ENCODE measurements around the gene ADK.
"Not testable (repeated sequence)": the region's sequence is repeated elsewhere in the genome, so short reads cannot be mapped to it uniquely, and the experiment has no call there.

Gene ADK

GRCh38 chr10:74500026-74500704 lies 349.1 kb downstream of the ADK start:
- no peak for DNase-seq

GRCh38 chr10:74500816-74501215 lies 349.8 kb downstream of the ADK start:
- DNase-seq, result no peak

GRCh38 chr10:74502963-74503608 lies 352.1 kb downstream of the ADK start:
- no peak for DNase-seq

- DNase-seq, result no peak
Observed at GRCh38 chr10:74507951-74508350, 356.9 kb downstream of the ADK start.

GRCh38 chr10:74510594-74510993 lies 359.6 kb downstream of the ADK start:
- DNase-seq, result no peak

GRCh38 chr10:74511051-74511450 lies 360.0 kb downstream of the ADK start:
- DNase-seq, result no peak

GRCh38 chr10:74514322-74514721 lies 363.3 kb downstream of the ADK start:
- DNase-seq, result no peak

- DNase-seq, result no peak
Observed at GRCh38 chr10:74518061-74518460, 367.0 kb downstream of the ADK start.

- DNase-seq, result no peak
Observed at GRCh38 chr10:74521526-74521925, 370.5 kb downstream of the ADK start.

GRCh38 chr10:74523199-74523598 lies 372.2 kb downstream of the ADK start:
- no peak for DNase-seq

GRCh38 chr10:74525885-74526284 lies 374.9 kb downstream of the ADK start:
- DNase-seq, result no peak

GRCh38 chr10:74527611-74528010 lies 376.6 kb downstream of the ADK start:
- DNase-seq, result not testable (repeated sequence)

- DNase-seq, result no peak
Observed at GRCh38 chr10:74529205-74529604, 378.2 kb downstream of the ADK start.

- no peak for DNase-seq
Observed at GRCh38 chr10:74530981-74531380, 380.0 kb downstream of the ADK start.

- DNase-seq, result no peak
Observed at GRCh38 chr10:74539317-74539716, 388.3 kb downstream of the ADK start.

- no peak for DNase-seq
Observed at GRCh38 chr10:74541375-74541774, 390.4 kb downstream of the ADK start.

- DNase-seq, result no peak
Observed at GRCh38 chr10:74542077-74542476, 391.1 kb downstream of the ADK start.

GRCh38 chr10:74543276-74543675 lies 392.3 kb downstream of the ADK start:
- DNase-seq, result no peak

GRCh38 chr10:74544106-74544505 lies 393.1 kb downstream of the ADK start:
- DNase-seq, result no peak

GRCh38 chr10:74548676-74549075 lies 397.7 kb downstream of the ADK start:
- DNase-seq, result no peak

GRCh38 chr10:74556072-74556705 lies 405.2 kb downstream of the ADK start:
- DNase-seq, result no peak

GRCh38 chr10:74557098-74557497 lies 406.1 kb downstream of the ADK start:
- DNase-seq, result no peak

GRCh38 chr10:74558403-74558802 lies 407.4 kb downstream of the ADK start:
- no peak for DNase-seq

GRCh38 chr10:74558897-74559296 lies 407.9 kb downstream of the ADK start:
- no peak for DNase-seq

Measured in CD4-positive, alpha-beta T cell treated with Interleukin-12 subunit alpha and Interleukin-12 subunit beta, for 1 hour (primary cell).